A549 (cell line): Measurements from ENCODE around the gene RNH1. TPM values are rescaled to one million over a fixed set of nuclear protein-coding genes. Genes with fewer than 3 reads are reported as not detected.

ENCODE experiments used
- ATAC-seq, 2 experiments: fragments of 200-7000 bp in 1 of 2; fragments of >200 bp in 1 of 2; cut with Nextera tagmentation in 1 of 2; cut with Tn5 transposase in 1 of 2; 3 replicates each; pipeline versions ENCODE4 v1.8.0 to v1.9.1; 2018 to 2020; ENCODE audit warnings: mild to moderate bottlenecking in 1 of 2, moderate library complexity in 1 of 2
- CTCF ChIA-PET: fragments of 300-600 bp; sonication (Branson Sonifier 250); formaldehyde crosslinking; extraction: SDS; loops from one replicate; lab custom pipeline; 2021; ENCODE audit warnings: antibody characterized with exemption, inconsistent platforms; lab: Yijun Ruan, JAX
- POLR2A ChIA-PET: fragments of 350-600 bp; formaldehyde crosslinking; extraction: SDS; loops from one replicate; lab custom pipeline; 2021; ENCODE audit warnings: antibody characterized with exemption, inconsistent platforms; lab: Yijun Ruan, JAX
- DNase-seq, 2 experiments: peaks; one replicate each; pipeline versions ENCODE4 v3.0.0 to v3.0.0-alpha.2; 2011 to 2016; ENCODE audit warnings: low read depth in 1 of 2, low spot score in 1 of 2
- FAIRE-seq: peaks from 2 replicates; lab custom pipeline; 2011; peaks lifted over from hg19 to GRCh38; lab: Jason Lieb, UNC
- H3K27ac ChIP-seq, 2 experiments: fragments of >200 bp; sonication (Bioruptor Twin); formaldehyde crosslinking; 3 replicates each; pipeline ENCODE4 v1.5.1; 2016 to 2017
- H3K4me1 ChIP-seq: fragments of >200 bp; sonication (Bioruptor Twin); formaldehyde crosslinking; 3 replicates; pipeline ENCODE4 v1.6.1; 2016
- H3K4me2 ChIP-seq: fragments of >200 bp; sonication (Bioruptor Twin); formaldehyde crosslinking; 3 replicates; pipeline ENCODE4 v1.6.1; 2016
- H3K4me3 ChIP-seq: fragments of >200 bp; sonication (Bioruptor Twin); formaldehyde crosslinking; 3 replicates; pipeline ENCODE4 v1.5.1; 2016
- H3K9me3 ChIP-seq: fragments of >200 bp; sonication (Bioruptor Twin); formaldehyde crosslinking; 3 replicates; pipeline ENCODE4 v1.6.1; 2016
- EHF ChIP-seq: fragments of 250-450 bp; sonication (Bioruptor Pico); IDR thresholded peaks from 2 replicates; pipeline ENCODE4 v1.5.0; 2020; ENCODE audit warnings: mild to moderate bottlenecking
- EP300 ChIP-seq, 2 experiments: fragments of >200 bp; sonication (Bioruptor Twin); formaldehyde crosslinking; IDR thresholded peaks; 2 replicates in 1 of 2; 3 replicates in 1 of 2; pipeline ENCODE4 v1.6.1; 2016 to 2017
- FOSL2 ChIP-seq, 2 experiments: fragments of 450-650 bp in 1 of 2; fragments of >200 bp in 1 of 2; sonication (Bioruptor Twin) in 1 of 2; formaldehyde crosslinking; IDR thresholded peaks; 2 replicates each; pipeline versions ENCODE4 v1.5.0 to v1.6.1; 2016 to 2020; ENCODE audit warnings: mild to moderate bottlenecking in 1 of 2, moderate library complexity in 1 of 2
- HDAC2 ChIP-seq: fragments of 200-600 bp; sonication (generic); IDR thresholded peaks from 2 replicates; pipeline ENCODE4 v1.6.1; 2016
- HOXA7 ChIP-seq: fragments of 250-450 bp; sonication (Bioruptor Pico); IDR thresholded peaks from 2 replicates; pipeline ENCODE4 v1.5.0; 2020; ENCODE audit warnings: mild to moderate bottlenecking, moderate library complexity
- JUN ChIP-seq, 2 experiments: fragments of >200 bp; sonication (Bioruptor Twin); formaldehyde crosslinking; IDR thresholded peaks; 2 replicates in 1 of 2; 3 replicates in 1 of 2; pipeline ENCODE4 v1.6.1; 2016 to 2017
- KDM1A ChIP-seq: fragments of 200-600 bp; sonication (generic); IDR thresholded peaks from 2 replicates; pipeline ENCODE4 v1.6.1; 2016; ENCODE audit warnings: low read depth, mild to moderate bottlenecking
- MYC ChIP-seq: IDR thresholded peaks from 2 replicates; pipeline ENCODE4 v1.6.1; 2012; ENCODE audit warnings: mild to moderate bottlenecking, inconsistent platforms, low read length, improper control_type of control experiment, borderline replicate concordance
- NR3C1 ChIP-seq: fragments of >200 bp; sonication (Bioruptor Twin); formaldehyde crosslinking; IDR thresholded peaks from 3 replicates; pipeline ENCODE4 v1.6.1; 2017
- PHF8 ChIP-seq: fragments of 200-600 bp; sonication (generic); IDR thresholded peaks from 2 replicates; pipeline ENCODE4 v1.6.1; 2016; ENCODE audit warnings: low read depth, mild to moderate bottlenecking, antibody characterized with exemption, moderate library complexity, borderline replicate concordance
- POLR2A ChIP-seq: IDR thresholded peaks from 2 replicates; pipeline ENCODE4 v1.6.1; 2012; ENCODE audit warnings: mild to moderate bottlenecking, low read length
- POLR2AphosphoS2 ChIP-seq: conservative IDR thresholded peaks from 2 replicates; pipeline ENCODE4 v1.6.1; 2012; ENCODE audit warnings: low read length, improper control_type of control experiment, inconsistent platforms
- RAD21 ChIP-seq, 2 experiments: fragments of >200 bp in 1 of 2; sonication (Bioruptor Twin) in 1 of 2; formaldehyde crosslinking in 1 of 2; IDR thresholded peaks in 1 of 2; conservative IDR thresholded peaks in 1 of 2; 2 replicates in 1 of 2; 3 replicates in 1 of 2; pipeline ENCODE4 v1.6.1; 2012 to 2018; ENCODE audit warnings: inconsistent platforms in 1 of 2
- RCOR1 ChIP-seq: fragments of 150-350 bp; IDR thresholded peaks from 2 replicates; pipeline ENCODE4 v1.6.1; 2014; ENCODE audit warnings: antibody characterized with exemption, low read length, low read depth
- SMC3 ChIP-seq: fragments of >200 bp; sonication (Bioruptor Twin); formaldehyde crosslinking; IDR thresholded peaks from 3 replicates; pipeline ENCODE4 v1.6.1; 2018; ENCODE audit warnings: inconsistent platforms
- TFCP2L1 ChIP-seq: fragments of 250-450 bp; sonication (Bioruptor Pico); IDR thresholded peaks from 2 replicates; pipeline ENCODE4 v1.5.0; 2021; ENCODE audit warnings: mild to moderate bottlenecking
- WGBS: methylation state at CpG from one replicate; pipeline ENCODE4 v1.1.6; 2017; ENCODE audit errors: missing lambda C conversion rate; 5-methylcytosine and 5-hydroxymethylcytosine counted together
- polyA plus RNA-seq, 4 experiments: library from polyadenylated mRNA; depleted of rRNA in 3 of 4; stranded (reverse); fragments of >200 nt; fragmentation: RNase III in 1 of 4; extraction: RNeasy Plus Mini Kit Qiagen cat#74134 plus additional on column Dnase treatment in 1 of 4; gene quantifications; 2 replicates in 3 of 4; 3 replicates in 1 of 4; pipeline ENCODE4 v1.2.3, GENCODE V29; 2011 to 2017
- TF ChIP-seq, protein P1 (sequence below): IDR thresholded peaks from 2 replicates; pipeline ENCODE4 v1.6.1; 2012
- TF ChIP-seq, protein P2 (sequence below): IDR thresholded peaks from 2 replicates; pipeline ENCODE4 v1.6.1; 2012
- TF ChIP-seq, protein P3 (sequence below): fragments of >200 bp; sonication (Bioruptor Twin); formaldehyde crosslinking; IDR thresholded peaks from 3 replicates; pipeline ENCODE4 v1.6.1; 2016
- TF ChIP-seq, protein P4 (sequence below): fragments of >200 bp; sonication (Bioruptor Twin); formaldehyde crosslinking; IDR thresholded peaks from 3 replicates; pipeline ENCODE4 v1.5.1; 2016
- TF ChIP-seq, protein P5 (sequence below): fragments of 450-650 bp; IDR thresholded peaks from 2 replicates; pipeline ENCODE4 v1.6.1; 2014; ENCODE audit warnings: antibody characterized with exemption
- TF ChIP-seq, protein P6 (sequence below): IDR thresholded peaks from 2 replicates; pipeline ENCODE4 v1.6.1; 2012; ENCODE audit warnings: low read depth, borderline replicate concordance

RNH1 gene
- polyA plus RNA-seq, 2 of the 4 experiments (the other 2 are of a cell fraction), result 85.8 to 135 TPM

DNA sequence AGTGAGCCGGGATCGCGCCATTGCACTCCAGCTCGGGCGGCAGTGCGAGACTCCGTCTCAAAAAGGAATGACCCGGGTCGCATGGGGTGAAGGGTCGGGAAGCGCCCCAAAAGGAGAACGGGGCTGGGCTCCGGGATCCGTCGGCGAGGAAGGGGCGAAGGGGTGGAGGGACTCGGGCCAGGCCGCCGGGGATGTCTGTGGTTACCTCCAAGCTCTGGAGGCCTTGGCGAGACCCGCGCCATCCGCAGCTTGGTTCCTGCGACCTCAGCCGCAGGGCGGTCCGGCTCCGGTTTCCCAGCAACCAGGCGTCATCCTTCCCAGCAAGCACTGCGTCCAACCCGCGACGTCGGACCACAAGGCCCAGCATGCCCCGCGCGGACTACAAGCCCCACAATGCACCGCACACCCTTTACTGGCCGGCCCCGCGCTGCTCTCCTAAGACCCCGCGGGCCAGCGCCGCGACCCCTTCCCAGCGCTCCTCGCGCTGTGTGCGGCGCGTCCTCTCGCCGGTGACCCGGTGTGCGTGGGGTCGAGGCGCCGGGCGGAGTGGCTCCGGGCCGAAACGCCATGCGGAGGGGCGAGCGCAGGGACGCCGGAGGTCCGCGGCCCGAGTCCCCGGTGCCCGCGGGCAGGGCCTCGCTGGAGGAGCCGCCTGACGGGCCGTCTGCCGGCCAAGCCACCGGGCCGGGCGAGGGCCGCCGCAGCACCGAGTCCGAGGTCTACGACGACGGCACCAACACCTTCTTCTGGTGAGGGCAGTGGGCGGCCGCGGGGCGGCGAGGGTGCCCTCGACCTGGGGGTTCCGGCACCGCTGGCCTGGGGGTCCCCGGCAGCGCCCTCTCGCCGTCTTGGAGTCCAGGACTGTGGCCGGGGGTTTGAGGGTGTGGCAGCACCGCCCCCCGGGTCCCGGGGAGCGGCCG, 56.9 kb downstream of the RNH1 start, which contains the start of gene PTDSS2 (continued):
- TF ChIP-seq, protein P1, sequence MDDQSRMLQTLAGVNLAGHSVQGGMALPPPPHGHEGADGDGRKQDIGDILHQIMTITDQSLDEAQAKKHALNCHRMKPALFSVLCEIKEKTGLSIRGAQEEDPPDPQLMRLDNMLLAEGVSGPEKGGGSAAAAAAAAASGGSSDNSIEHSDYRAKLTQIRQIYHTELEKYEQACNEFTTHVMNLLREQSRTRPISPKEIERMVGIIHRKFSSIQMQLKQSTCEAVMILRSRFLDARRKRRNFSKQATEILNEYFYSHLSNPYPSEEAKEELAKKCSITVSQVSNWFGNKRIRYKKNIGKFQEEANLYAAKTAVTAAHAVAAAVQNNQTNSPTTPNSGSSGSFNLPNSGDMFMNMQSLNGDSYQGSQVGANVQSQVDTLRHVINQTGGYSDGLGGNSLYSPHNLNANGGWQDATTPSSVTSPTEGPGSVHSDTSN, result peak; percentile 52; the same call in 1 of the 2 replicates
- TF ChIP-seq RAD21 (conservative IDR thresholded peaks at IDR 0.05 in 1 of 2, IDR thresholded peaks at IDR 0.05 in 1 of 2) (no peak), EP300 (IDR thresholded peaks at IDR 0.05) (no peak)

DNA sequence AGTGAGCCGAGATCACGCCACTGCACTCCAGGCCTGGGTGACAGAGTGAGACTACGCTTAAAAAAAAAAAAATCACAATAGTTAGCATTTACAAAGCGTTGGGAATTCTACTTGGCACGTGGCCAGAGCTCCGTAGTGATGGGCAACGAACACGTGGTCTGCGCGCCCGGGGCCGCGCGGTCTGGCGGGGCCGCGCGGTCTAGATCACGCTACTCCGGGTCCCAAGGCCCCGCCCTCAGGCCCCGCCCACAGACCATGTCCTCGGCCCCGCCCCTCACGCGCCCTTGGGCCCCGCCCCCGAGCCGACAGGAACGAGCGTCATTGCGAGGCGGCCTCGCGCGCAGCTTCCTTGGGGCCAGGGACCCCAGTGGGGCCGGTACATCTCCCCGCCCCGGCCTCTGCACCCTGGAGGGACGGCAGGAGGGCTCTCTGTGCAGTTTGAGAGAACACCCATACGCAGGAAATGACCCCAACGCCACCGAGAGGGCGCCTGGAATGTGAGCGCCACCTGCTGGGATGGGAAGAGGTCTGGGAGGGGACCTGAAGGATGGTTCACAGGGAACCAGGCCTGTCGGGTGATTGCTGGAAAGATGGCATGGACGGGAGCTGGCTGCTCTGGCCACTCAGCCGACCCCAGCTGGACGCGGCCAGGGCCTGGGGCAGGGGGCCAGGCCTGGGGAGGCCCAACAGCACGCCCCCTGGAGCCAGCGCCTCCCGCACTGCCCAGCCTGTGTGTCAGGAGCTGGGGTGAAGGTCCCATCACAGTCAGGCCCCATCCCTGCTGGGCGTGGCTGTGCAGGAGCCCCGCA, 58.9 kb downstream of the RNH1 start:
- WGBS, result 4% methylated on average over 32 of the region's 55 CpGs
- peaks cover 18% of the 10 kb centered on the region for H3K4me1 ChIP-seq
- TF ChIP-seq RAD21 (conservative IDR thresholded peaks at IDR 0.05 in 1 of 2, IDR thresholded peaks at IDR 0.05 in 1 of 2) (peak; percentile 87 to 90), PHF8 (peak; percentile 69), HOXA7 (CRISPR knock-in tag) (no peak), KDM1A (no peak), EHF (CRISPR knock-in tag) (no peak), POLR2AphosphoS2 (no peak), TFCP2L1 (CRISPR knock-in tag) (peak; percentile 65; the same call in 1 of the 2 replicates), RCOR1 (0 out of 2 replicates have a peak, but pooled peaks have one; percentile 67), HDAC2 (no peak), FOSL2 (IDR thresholded peaks at IDR 0.05) (no peak), FOSL2 (CRISPR knock-in tag; IDR thresholded peaks at IDR 0.05) (peak; percentile 25; the same call in 1 of the 2 replicates), NR3C1 (no peak), JUN (IDR thresholded peaks at IDR 0.05) (peak; percentile 41 to 83; a peak in 4 of 5 replicates), POLR2A (peak; percentile 46), MYC (peak; percentile 79), SMC3 (peak; percentile 80)
- TF ChIP-seq, protein P2, sequence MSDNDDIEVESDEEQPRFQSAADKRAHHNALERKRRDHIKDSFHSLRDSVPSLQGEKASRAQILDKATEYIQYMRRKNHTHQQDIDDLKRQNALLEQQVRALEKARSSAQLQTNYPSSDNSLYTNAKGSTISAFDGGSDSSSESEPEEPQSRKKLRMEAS, result peak; percentile 95
- TF ChIP-seq, protein P3, sequence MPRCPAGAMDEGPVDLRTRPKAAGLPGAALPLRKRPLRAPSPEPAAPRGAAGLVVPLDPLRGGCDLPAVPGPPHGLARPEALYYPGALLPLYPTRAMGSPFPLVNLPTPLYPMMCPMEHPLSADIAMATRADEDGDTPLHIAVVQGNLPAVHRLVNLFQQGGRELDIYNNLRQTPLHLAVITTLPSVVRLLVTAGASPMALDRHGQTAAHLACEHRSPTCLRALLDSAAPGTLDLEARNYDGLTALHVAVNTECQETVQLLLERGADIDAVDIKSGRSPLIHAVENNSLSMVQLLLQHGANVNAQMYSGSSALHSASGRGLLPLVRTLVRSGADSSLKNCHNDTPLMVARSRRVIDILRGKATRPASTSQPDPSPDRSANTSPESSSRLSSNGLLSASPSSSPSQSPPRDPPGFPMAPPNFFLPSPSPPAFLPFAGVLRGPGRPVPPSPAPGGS, result peak; percentile 65; the same call in 2 of the 3 replicates
- TF ChIP-seq, protein P4, sequence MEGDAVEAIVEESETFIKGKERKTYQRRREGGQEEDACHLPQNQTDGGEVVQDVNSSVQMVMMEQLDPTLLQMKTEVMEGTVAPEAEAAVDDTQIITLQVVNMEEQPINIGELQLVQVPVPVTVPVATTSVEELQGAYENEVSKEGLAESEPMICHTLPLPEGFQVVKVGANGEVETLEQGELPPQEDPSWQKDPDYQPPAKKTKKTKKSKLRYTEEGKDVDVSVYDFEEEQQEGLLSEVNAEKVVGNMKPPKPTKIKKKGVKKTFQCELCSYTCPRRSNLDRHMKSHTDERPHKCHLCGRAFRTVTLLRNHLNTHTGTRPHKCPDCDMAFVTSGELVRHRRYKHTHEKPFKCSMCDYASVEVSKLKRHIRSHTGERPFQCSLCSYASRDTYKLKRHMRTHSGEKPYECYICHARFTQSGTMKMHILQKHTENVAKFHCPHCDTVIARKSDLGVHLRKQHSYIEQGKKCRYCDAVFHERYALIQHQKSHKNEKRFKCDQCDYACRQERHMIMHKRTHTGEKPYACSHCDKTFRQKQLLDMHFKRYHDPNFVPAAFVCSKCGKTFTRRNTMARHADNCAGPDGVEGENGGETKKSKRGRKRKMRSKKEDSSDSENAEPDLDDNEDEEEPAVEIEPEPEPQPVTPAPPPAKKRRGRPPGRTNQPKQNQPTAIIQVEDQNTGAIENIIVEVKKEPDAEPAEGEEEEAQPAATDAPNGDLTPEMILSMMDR, result peak; percentile 91
- TF ChIP-seq, protein P5, sequence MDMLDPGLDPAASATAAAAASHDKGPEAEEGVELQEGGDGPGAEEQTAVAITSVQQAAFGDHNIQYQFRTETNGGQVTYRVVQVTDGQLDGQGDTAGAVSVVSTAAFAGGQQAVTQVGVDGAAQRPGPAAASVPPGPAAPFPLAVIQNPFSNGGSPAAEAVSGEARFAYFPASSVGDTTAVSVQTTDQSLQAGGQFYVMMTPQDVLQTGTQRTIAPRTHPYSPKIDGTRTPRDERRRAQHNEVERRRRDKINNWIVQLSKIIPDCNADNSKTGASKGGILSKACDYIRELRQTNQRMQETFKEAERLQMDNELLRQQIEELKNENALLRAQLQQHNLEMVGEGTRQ, result peak; percentile 89
- TF ChIP-seq, protein P6, sequence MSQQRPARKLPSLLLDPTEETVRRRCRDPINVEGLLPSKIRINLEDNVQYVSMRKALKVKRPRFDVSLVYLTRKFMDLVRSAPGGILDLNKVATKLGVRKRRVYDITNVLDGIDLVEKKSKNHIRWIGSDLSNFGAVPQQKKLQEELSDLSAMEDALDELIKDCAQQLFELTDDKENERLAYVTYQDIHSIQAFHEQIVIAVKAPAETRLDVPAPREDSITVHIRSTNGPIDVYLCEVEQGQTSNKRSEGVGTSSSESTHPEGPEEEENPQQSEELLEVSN, result peak; percentile 82
- H3K27ac ChIP-seq, result peak overlapping the region; percentile 77 to 93
- H3K9me3 ChIP-seq, result no peaks in the 10 kb centered on the region
- peak overlapping the region; percentile 48 for H3K4me3 ChIP-seq
- DNase-seq (peak; percentile 94 to 96), FAIRE-seq (no peak), ATAC-seq (peak; percentile 77 to 82)
- CTCF ChIA-PET, result interaction anchor here (0.5 to 8.4 kb wide), 62 partner anchors 8 to 250 kb away, joined by 3 to 112 read pairs (median 5); partner anchors contain the start of genes IFITM5 and PGGHG
- peak overlapping the region; percentile 84 for H3K4me2 ChIP-seq
- POLR2A ChIA-PET, result interaction anchor here (0.7 to 2.4 kb wide), 16 partner anchors 8 to 241 kb away, joined by 3 to 30 read pairs (median 4); partner anchors contain the start of genes BET1L, RIC8A and RNH1
